ENCODE data around the gene NCAM2.

DNA sequence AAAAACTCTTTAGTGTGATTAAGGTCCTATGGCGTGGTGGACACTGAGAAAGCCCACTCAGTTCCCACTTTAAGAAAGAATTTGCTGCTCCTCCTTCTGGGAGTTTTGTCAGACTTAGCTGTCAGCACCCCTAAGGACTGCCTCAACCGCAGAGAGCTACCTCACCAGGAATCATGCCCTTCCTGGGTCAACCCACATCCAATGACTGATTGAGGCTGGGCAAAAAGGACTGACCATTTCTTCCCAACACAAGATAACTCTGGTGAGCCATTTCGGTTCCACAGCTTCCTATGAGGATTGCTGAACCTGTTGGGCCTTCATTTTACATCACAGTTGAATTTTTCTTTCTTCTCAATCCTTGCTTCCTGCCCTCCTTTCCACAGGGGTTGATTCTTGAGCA is 197.9 kb downstream of the NCAM2 start:
- TF ChIP-seq, protein P1, sequence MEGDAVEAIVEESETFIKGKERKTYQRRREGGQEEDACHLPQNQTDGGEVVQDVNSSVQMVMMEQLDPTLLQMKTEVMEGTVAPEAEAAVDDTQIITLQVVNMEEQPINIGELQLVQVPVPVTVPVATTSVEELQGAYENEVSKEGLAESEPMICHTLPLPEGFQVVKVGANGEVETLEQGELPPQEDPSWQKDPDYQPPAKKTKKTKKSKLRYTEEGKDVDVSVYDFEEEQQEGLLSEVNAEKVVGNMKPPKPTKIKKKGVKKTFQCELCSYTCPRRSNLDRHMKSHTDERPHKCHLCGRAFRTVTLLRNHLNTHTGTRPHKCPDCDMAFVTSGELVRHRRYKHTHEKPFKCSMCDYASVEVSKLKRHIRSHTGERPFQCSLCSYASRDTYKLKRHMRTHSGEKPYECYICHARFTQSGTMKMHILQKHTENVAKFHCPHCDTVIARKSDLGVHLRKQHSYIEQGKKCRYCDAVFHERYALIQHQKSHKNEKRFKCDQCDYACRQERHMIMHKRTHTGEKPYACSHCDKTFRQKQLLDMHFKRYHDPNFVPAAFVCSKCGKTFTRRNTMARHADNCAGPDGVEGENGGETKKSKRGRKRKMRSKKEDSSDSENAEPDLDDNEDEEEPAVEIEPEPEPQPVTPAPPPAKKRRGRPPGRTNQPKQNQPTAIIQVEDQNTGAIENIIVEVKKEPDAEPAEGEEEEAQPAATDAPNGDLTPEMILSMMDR (IDR thresholded peaks at IDR 0.05) = no peak
- no peak for TF ChIP-seq POLR2A (IDR thresholded peaks at IDR 0.05)

Measured in heart left ventricle (tissue), 13 donors.